HCT116 (cell line): ENCODE results near the gene TOX2.

Experiments used
- EGR1 ChIP-seq: IDR thresholded peaks from 2 replicates; pipeline ENCODE4 v1.6.1; 2012; ENCODE audit warnings: low read depth
- EZH2 ChIP-seq: fragments of 200-600 bp; sonication (generic); IDR thresholded peaks from 2 replicates; pipeline ENCODE4 v1.6.1; 2017; ENCODE audit warnings: antibody characterized with exemption, mixed run types
- POLR2A ChIP-seq: IDR thresholded peaks from 2 replicates; pipeline ENCODE4 v1.7.0; 2011; ENCODE audit warnings: borderline replicate concordance; ENCODE audit not compliant: insufficient read depth, insufficient read length; ENCODE audit errors: extremely low read depth
- POLR2AphosphoS5 ChIP-seq: IDR thresholded peaks from 2 replicates; pipeline ENCODE4 v1.6.1; 2011; ENCODE audit warnings: mild to moderate bottlenecking, low read depth, low read length, moderate library complexity
- TF ChIP-seq, protein P1 (sequence below), 3 experiments: fragments of 200-600 bp in 1 of 3; sonication (generic) in 1 of 3; IDR thresholded peaks in 2 of 3; conservative IDR thresholded peaks in 1 of 3; 2 replicates each; pipeline ENCODE4 v1.5.1; 2012 to 2017; ENCODE audit warnings: low read depth in 2 of 3, low read length in 2 of 3, antibody characterized with exemption in 1 of 3, borderline replicate concordance in 1 of 3, control low read depth in 1 of 3, mild to moderate bottlenecking in 1 of 3, mixed read lengths in 1 of 3, mixed run types in 1 of 3, moderate library complexity in 1 of 3; ENCODE audit not compliant: insufficient read depth in 1 of 3
- TF ChIP-seq, protein P2 (sequence below): IDR thresholded peaks from 2 replicates; pipeline ENCODE4 v1.6.1; 2012; ENCODE audit warnings: low read depth

DNA sequence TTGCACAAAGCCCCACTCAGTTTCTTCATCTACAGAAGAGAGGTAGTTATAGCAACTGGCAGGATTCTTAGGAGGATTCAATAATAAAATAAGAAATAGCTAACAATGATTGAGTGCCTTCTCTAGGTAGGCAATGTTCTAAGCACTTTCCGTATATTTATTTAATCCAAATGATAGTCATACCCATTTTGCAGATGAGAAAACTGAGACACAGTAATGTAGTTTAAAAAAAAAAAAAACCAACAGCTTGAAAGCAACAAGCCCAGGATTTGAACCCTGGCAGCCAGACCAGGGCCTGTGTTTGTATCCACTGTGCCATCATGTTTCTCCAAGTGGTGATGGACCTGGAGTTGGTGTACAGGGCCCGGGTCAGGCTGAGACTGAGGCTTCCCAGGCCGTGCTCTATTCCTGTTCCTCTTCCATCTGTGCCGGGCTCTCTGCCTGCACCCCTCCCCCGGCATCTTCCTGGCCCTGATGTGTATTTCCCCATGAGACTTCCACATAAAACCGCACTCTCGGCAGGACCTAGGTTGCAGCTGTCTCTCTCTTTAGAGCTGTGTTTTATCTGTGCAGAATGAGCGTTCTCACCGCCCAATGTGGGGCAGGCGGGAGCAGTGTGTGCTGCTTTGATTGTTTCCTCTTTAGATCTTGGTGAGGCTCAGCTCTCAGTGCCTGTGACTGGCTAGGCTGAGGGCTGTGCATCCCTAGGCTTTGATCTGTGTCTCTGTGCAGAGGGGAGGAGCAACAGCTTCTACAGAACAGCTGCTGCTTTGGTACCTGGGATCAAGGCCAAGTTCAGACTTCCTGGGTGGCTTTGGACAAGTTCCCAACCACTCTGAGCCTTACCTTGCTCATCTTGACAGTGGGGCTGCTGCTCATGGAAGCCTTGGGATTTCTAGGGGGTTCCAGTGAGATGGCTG is 49.5 kb downstream of the TOX2 start:
- no peak for TF ChIP-seq EZH2
- TF ChIP-seq, protein P1, sequence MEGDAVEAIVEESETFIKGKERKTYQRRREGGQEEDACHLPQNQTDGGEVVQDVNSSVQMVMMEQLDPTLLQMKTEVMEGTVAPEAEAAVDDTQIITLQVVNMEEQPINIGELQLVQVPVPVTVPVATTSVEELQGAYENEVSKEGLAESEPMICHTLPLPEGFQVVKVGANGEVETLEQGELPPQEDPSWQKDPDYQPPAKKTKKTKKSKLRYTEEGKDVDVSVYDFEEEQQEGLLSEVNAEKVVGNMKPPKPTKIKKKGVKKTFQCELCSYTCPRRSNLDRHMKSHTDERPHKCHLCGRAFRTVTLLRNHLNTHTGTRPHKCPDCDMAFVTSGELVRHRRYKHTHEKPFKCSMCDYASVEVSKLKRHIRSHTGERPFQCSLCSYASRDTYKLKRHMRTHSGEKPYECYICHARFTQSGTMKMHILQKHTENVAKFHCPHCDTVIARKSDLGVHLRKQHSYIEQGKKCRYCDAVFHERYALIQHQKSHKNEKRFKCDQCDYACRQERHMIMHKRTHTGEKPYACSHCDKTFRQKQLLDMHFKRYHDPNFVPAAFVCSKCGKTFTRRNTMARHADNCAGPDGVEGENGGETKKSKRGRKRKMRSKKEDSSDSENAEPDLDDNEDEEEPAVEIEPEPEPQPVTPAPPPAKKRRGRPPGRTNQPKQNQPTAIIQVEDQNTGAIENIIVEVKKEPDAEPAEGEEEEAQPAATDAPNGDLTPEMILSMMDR (IDR thresholded peaks at IDR 0.05 in 2 of 3, conservative IDR thresholded peaks at IDR 0.05 in 1 of 3; ENCODE audit: borderline replicate concordance in 1 of 3, insufficient read depth in 1 of 3, low read depth in 2 of 3, low read length in 2 of 3): no peak
- no peak for TF ChIP-seq EGR1
- TF ChIP-seq POLR2AphosphoS5: no peak
- TF ChIP-seq POLR2A: no peak
- TF ChIP-seq, protein P2, sequence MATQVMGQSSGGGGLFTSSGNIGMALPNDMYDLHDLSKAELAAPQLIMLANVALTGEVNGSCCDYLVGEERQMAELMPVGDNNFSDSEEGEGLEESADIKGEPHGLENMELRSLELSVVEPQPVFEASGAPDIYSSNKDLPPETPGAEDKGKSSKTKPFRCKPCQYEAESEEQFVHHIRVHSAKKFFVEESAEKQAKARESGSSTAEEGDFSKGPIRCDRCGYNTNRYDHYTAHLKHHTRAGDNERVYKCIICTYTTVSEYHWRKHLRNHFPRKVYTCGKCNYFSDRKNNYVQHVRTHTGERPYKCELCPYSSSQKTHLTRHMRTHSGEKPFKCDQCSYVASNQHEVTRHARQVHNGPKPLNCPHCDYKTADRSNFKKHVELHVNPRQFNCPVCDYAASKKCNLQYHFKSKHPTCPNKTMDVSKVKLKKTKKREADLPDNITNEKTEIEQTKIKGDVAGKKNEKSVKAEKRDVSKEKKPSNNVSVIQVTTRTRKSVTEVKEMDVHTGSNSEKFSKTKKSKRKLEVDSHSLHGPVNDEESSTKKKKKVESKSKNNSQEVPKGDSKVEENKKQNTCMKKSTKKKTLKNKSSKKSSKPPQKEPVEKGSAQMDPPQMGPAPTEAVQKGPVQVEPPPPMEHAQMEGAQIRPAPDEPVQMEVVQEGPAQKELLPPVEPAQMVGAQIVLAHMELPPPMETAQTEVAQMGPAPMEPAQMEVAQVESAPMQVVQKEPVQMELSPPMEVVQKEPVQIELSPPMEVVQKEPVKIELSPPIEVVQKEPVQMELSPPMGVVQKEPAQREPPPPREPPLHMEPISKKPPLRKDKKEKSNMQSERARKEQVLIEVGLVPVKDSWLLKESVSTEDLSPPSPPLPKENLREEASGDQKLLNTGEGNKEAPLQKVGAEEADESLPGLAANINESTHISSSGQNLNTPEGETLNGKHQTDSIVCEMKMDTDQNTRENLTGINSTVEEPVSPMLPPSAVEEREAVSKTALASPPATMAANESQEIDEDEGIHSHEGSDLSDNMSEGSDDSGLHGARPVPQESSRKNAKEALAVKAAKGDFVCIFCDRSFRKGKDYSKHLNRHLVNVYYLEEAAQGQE: no peak
